HG03558 (cell line): ENCODE results near the gene MORC4.

Source experiments
- ATAC-seq: cut with Tn5 transposase; IDR thresholded peaks from one replicate; pipeline ENCODE4 v1.9.1; 2021; ENCODE audit warnings: moderate number of reproducible peaks; ENCODE audit not compliant: unreplicated experiment; ENCODE audit errors: extremely low read depth

The MORC4 gene

GRCh38 chrX:106954041-106954440 lies 46.0 kb downstream of the MORC4 start:
- no peak for ATAC-seq

GRCh38 chrX:106952988-106953387 lies 47.0 kb downstream of the MORC4 start:
- ATAC-seq, result no peak

GRCh38 chrX:106952538-106952937 lies 47.5 kb downstream of the MORC4 start:
- ATAC-seq, result no peak

- no peak for ATAC-seq
Measured at GRCh38 chrX:106952089-106952488, 47.9 kb downstream of the MORC4 start.

GRCh38 chrX:106951230-106951629 lies 48.8 kb downstream of the MORC4 start:
- no peak for ATAC-seq

GRCh38 chrX:106950381-106950780 lies 49.6 kb downstream of the MORC4 start:
- no peak for ATAC-seq

GRCh38 chrX:106949366-106949765 lies 50.6 kb downstream of the MORC4 start:
- ATAC-seq, result no peak

- no peak for ATAC-seq
Measured at GRCh38 chrX:106948641-106949040, 51.4 kb downstream of the MORC4 start.

- ATAC-seq, result no peak
Measured at GRCh38 chrX:106946464-106946863, 53.5 kb downstream of the MORC4 start.

- ATAC-seq, result no peak
Measured at GRCh38 chrX:106940068-106940467, 59.9 kb downstream of the MORC4 start.

GRCh38 chrX:106939566-106939965 lies 60.4 kb downstream of the MORC4 start:
- ATAC-seq, result no peak

GRCh38 chrX:106936246-106936645 lies 63.8 kb downstream of the MORC4 start:
- ATAC-seq, result no peak

GRCh38 chrX:106935175-106935574 lies 64.8 kb downstream of the MORC4 start:
- ATAC-seq, result no peak

GRCh38 chrX:106933538-106933961 lies 66.5 kb downstream of the MORC4 start:
- no peak for ATAC-seq

- ATAC-seq, result no peak
Measured at GRCh38 chrX:106932960-106933537, 67.0 kb downstream of the MORC4 start.

- ATAC-seq, result no peak
Measured at GRCh38 chrX:106932492-106932923, 67.5 kb downstream of the MORC4 start.

GRCh38 chrX:106931831-106932491 lies 68.1 kb downstream of the MORC4 start:
- no peak for ATAC-seq

- ATAC-seq, result no peak
Measured at GRCh38 chrX:106928227-106928626, 71.8 kb downstream of the MORC4 start.

- no peak for ATAC-seq
Measured at GRCh38 chrX:106927700-106928099, 72.3 kb downstream of the MORC4 start.

GRCh38 chrX:106927023-106927422 lies 73.0 kb downstream of the MORC4 start:
- ATAC-seq, result no peak

GRCh38 chrX:106921637-106922036 lies 78.4 kb downstream of the MORC4 start:
- ATAC-seq, result no peak

GRCh38 chrX:106919932-106920452 lies 80.0 kb downstream of the MORC4 start, which contains the start of gene CLDN2:
TSS of gene CLDN2 (plus strand) at chrX:106920402. CDS start at chrX:106928229, 7,827 bp downstream.
- ATAC-seq, result no peak
